Loucy (cell line): ENCODE measurements around the gene WASL.

Experiments
- H2AFZ ChIP-seq: fragments of 200-600 bp; sonication (generic); 2 replicates; pipeline ENCODE4 v1.6.0; 2016; ENCODE audit warnings: antibody characterized with exemption, mild to moderate bottlenecking, low read length, moderate library complexity
- H3F3A ChIP-seq: fragments of 200-600 bp; 2 replicates; pipeline ENCODE4 v1.6.0; 2016; ENCODE audit warnings: antibody characterized with exemption, low read depth, mild to moderate bottlenecking
- H3K27me3 ChIP-seq: fragments of 200-600 bp; sonication (generic); 2 replicates; pipeline ENCODE4 v1.6.1; 2014; ENCODE audit warnings: low read length, mild to moderate bottlenecking; ENCODE audit not compliant: insufficient read depth, poor library complexity, severe bottlenecking
- H3K36me3 ChIP-seq: fragments of 200-600 bp; sonication (generic); 2 replicates; pipeline ENCODE4 v1.6.1; 2016; ENCODE audit warnings: low read length; ENCODE audit not compliant: insufficient read depth
- H3K4me1 ChIP-seq: fragments of 200-600 bp; sonication (generic); 2 replicates; pipeline ENCODE4 v1.5.1; 2014; ENCODE audit warnings: low read length, mild to moderate bottlenecking; ENCODE audit not compliant: insufficient read depth, poor library complexity, severe bottlenecking
- H3K4me2 ChIP-seq: fragments of 200-600 bp; sonication (generic); 2 replicates; pipeline ENCODE4 v1.6.0; 2014; ENCODE audit warnings: antibody characterized with exemption, low read length, low read depth, mild to moderate bottlenecking; ENCODE audit not compliant: poor library complexity, severe bottlenecking
- H3K4me3 ChIP-seq: fragments of 200-600 bp; sonication (generic); 2 replicates; pipeline ENCODE4 v1.5.1; 2014; ENCODE audit warnings: low read length, mild to moderate bottlenecking, mixed read lengths; ENCODE audit not compliant: poor library complexity, severe bottlenecking
- H3K79me2 ChIP-seq: fragments of 200-600 bp; sonication (generic); 2 replicates; pipeline ENCODE4 v1.6.1; 2014; ENCODE audit warnings: low read length; ENCODE audit not compliant: insufficient read depth
- H3K9ac ChIP-seq: fragments of 200-600 bp; sonication (generic); 2 replicates; pipeline ENCODE4 v1.6.0; 2014; ENCODE audit warnings: mild to moderate bottlenecking, low read depth, low read length, moderate library complexity; ENCODE audit not compliant: poor library complexity, severe bottlenecking
- H3K9me2 ChIP-seq: fragments of 200-600 bp; sonication (generic); replicated peaks from 2 replicates; pipeline ENCODE4 v1.6.1; 2016; ENCODE audit warnings: low read depth, low read length, mixed read lengths
- H3K9me3 ChIP-seq: fragments of 200-600 bp; sonication (generic); 2 replicates; pipeline ENCODE4 v1.6.1; 2014; ENCODE audit warnings: mild to moderate bottlenecking, antibody characterized with exemption, low read length, low read depth; ENCODE audit not compliant: insufficient read depth
- H4K20me1 ChIP-seq: fragments of 200-600 bp; sonication (generic); 2 replicates; pipeline ENCODE4 v1.6.0; 2014; ENCODE audit warnings: antibody characterized with exemption, low read length, mild to moderate bottlenecking; ENCODE audit not compliant: insufficient read depth, poor library complexity, severe bottlenecking
- CTCF ChIP-seq: fragments of 200-600 bp; sonication (generic); conservative IDR thresholded peaks from 2 replicates; pipeline ENCODE4 v1.5.1; 2014; ENCODE audit warnings: mild to moderate bottlenecking, antibody characterized with exemption, low read length
- EZH2phosphoT487 ChIP-seq: fragments of 200-600 bp; IDR thresholded peaks from 2 replicates; pipeline ENCODE4 v1.6.1; 2018; ENCODE audit warnings: antibody characterized with exemption, mild to moderate bottlenecking, moderate library complexity, borderline replicate concordance

Gene WASL

GRCh38 chr7:123787220-123788007 is 38.6 kb upstream of the WASL start:
- no peaks in the 10 kb centered on the region for H3K9me3 ChIP-seq
- no peak overlapping the region for H3K9ac ChIP-seq
- H3K4me3 ChIP-seq = no peak overlapping the region
- no peaks in the 10 kb centered on the region for H3K4me1 ChIP-seq
- H3K27me3 ChIP-seq = no peaks in the 10 kb centered on the region
- TF ChIP-seq CTCF (no peak), EZH2phosphoT487 (no peak)
- H3K4me2 ChIP-seq = no peak overlapping the region
- H3F3A ChIP-seq = no peaks in the 10 kb centered on the region
- no peaks in the 10 kb centered on the region for H4K20me1 ChIP-seq
- no peaks in the 10 kb centered on the region for H3K9me2 ChIP-seq
- H2AFZ ChIP-seq = no peak overlapping the region
- no peaks in the 10 kb centered on the region for H3K36me3 ChIP-seq
- no peaks in the 10 kb centered on the region for H3K79me2 ChIP-seq

GRCh38 chr7:123784263-123784662 is 35.5 kb upstream of the WASL start:
- Histone ChIP-seq H4K20me1 (no peaks in the 10 kb centered on the region), H2AFZ (no peak overlapping the region), H3F3A (no peaks in the 10 kb centered on the region), H3K9me2 (no peaks in the 10 kb centered on the region), H3K79me2 (no peaks in the 10 kb centered on the region), H3K4me2 (no peak overlapping the region), H3K4me3 (no peak overlapping the region), H3K9ac (no peak overlapping the region), H3K4me1 (no peaks in the 10 kb centered on the region), H3K36me3 (no peaks in the 10 kb centered on the region), H3K9me3 (no peaks in the 10 kb centered on the region), H3K27me3 (no peaks in the 10 kb centered on the region)
- no peak for TF ChIP-seq EZH2phosphoT487
- no peak for TF ChIP-seq CTCF

GRCh38 chr7:123783820-123784219 is 35.0 kb upstream of the WASL start:
- no peak for TF ChIP-seq EZH2phosphoT487
- no peak for TF ChIP-seq CTCF
- Histone ChIP-seq H3K4me2 (no peak overlapping the region), H4K20me1 (no peaks in the 10 kb centered on the region), H3K9me3 (no peaks in the 10 kb centered on the region), H3K36me3 (no peaks in the 10 kb centered on the region), H3K9ac (no peak overlapping the region), H3K79me2 (no peaks in the 10 kb centered on the region), H3K4me1 (no peaks in the 10 kb centered on the region), H2AFZ (no peak overlapping the region), H3K4me3 (no peak overlapping the region), H3K27me3 (no peaks in the 10 kb centered on the region), H3F3A (no peaks in the 10 kb centered on the region), H3K9me2 (no peaks in the 10 kb centered on the region)
